K562 (cell line): ENCODE measurements around the gene PPM1N. TPM values are rescaled to one million over a fixed set of nuclear protein-coding genes. Genes with fewer than 3 reads are reported as not detected.

ENCODE experiments used
- DMBX1 ChIP-seq: fragments of 250-450 bp; sonication (Bioruptor Pico); IDR thresholded peaks from 2 replicates; pipeline ENCODE4 v1.8.0; 2022; ENCODE audit warnings: inconsistent platforms, mild to moderate bottlenecking, moderate library complexity, borderline replicate concordance
- EHMT2 ChIP-seq: fragments of 450-650 bp; IDR thresholded peaks from 2 replicates; pipeline ENCODE4 v1.6.1; 2018; ENCODE audit warnings: antibody characterized with exemption
- FOXJ2 ChIP-seq: fragments of 200-800 bp; sonication (Bioruptor generic); IDR thresholded peaks from 2 replicates; pipeline ENCODE4 v1.6.1; 2016; ENCODE audit warnings: missing genetic modification characterization, missing compliant biosample characterization
- GABPB2 ChIP-seq: fragments of 250-450 bp; sonication (Bioruptor Pico); conservative IDR thresholded peaks from 2 replicates; pipeline ENCODE4 v1.5.1; 2021; ENCODE audit warnings: mild to moderate bottlenecking
- HLTF ChIP-seq: fragments of 450-650 bp; IDR thresholded peaks from 2 replicates; pipeline ENCODE4 v1.6.1; 2016
- MCM3 ChIP-seq: fragments of 450-650 bp; IDR thresholded peaks from 2 replicates; pipeline ENCODE4 v1.6.1; 2016
- ZNF197 ChIP-seq: fragments of 200-800 bp; sonication (Bioruptor generic); IDR thresholded peaks from 2 replicates; pipeline ENCODE4 v1.6.1; 2016; ENCODE audit warnings: low read depth, missing genetic modification characterization, missing compliant biosample characterization
- ZNF316 ChIP-seq: fragments of 450-650 bp; IDR thresholded peaks from 2 replicates; pipeline ENCODE4 v1.6.1; 2016
- ZNF584 ChIP-seq: fragments of 200-800 bp; sonication (Bioruptor generic); IDR thresholded peaks from 2 replicates; pipeline ENCODE4 v1.6.1; 2016; ENCODE audit warnings: low read depth, mild to moderate bottlenecking, missing genetic modification characterization, missing compliant biosample characterization
- ZNF668 ChIP-seq: fragments of 250-450 bp; sonication (Bioruptor Pico); IDR thresholded peaks from 2 replicates; pipeline ENCODE4 v1.8.0; 2022; ENCODE audit warnings: mild to moderate bottlenecking, inconsistent platforms
- polyA plus RNA-seq, 8 experiments: library from polyadenylated mRNA; depleted of rRNA in 4 of 8; stranded (reverse) in 5 of 8; unstranded in 3 of 8; fragments of >200 nt; fragmentation: Nextera tagmentation in 2 of 8; fragmentation: Illumina TruSeq in 1 of 8; extraction: Ambion mirVana in 2 of 8; extraction: Trizol in 1 of 8; gene quantifications; 2 replicates each; pipeline versions ENCODE4 v1.2.1 to v1.2.3, GENCODE V29; 2011 to 2014; ENCODE audit warnings: inconsistent platforms in 1 of 8, missing spikeins in 1 of 8
- total RNA-seq, 7 experiments: library from RNA; depleted of rRNA in 6 of 7; stranded (reverse); fragments of >200 nt in 6 of 7; fragmentation: Illumina TruSeq in 2 of 7; extraction: Trizol in 2 of 7; gene quantifications; 2 replicates each; pipeline versions ENCODE4 v1.2.1 to v1.2.3, GENCODE V29; 2011 to 2021; ENCODE audit warnings: low replicate concordance in 1 of 7
- TF ChIP-seq, protein P1 (sequence below): fragments of 250-450 bp; sonication (Bioruptor Pico); IDR thresholded peaks from 2 replicates; pipeline ENCODE4 v1.5.0; 2021
- TF ChIP-seq, protein P2 (sequence below): sonication (generic); formaldehyde crosslinking; IDR thresholded peaks from 2 replicates; pipeline ENCODE4 v1.8.0; 2022; ENCODE audit warnings: missing genetic modification reagents, mild to moderate bottlenecking, moderate library complexity, borderline replicate concordance
- TF ChIP-seq, protein P3 (sequence below): sonication (generic); formaldehyde crosslinking; IDR thresholded peaks from 2 replicates; pipeline ENCODE4 v1.8.1; 2022; ENCODE audit warnings: missing genetic modification reagents
- TF ChIP-seq, protein P4 (sequence below): sonication (generic); formaldehyde crosslinking; IDR thresholded peaks from 2 replicates; pipeline ENCODE4 v1.4.0; 2020; ENCODE audit warnings: mild to moderate bottlenecking, missing genetic modification reagents
- TF ChIP-seq, protein P5 (sequence below), 2 experiments: fragments of 250-450 bp in 1 of 2; fragments of 450-650 bp in 1 of 2; sonication (Bioruptor Pico) in 1 of 2; IDR thresholded peaks; 2 replicates each; pipeline versions ENCODE4 v1.6.1 to v1.8.0; 2016 to 2021; ENCODE audit warnings: mild to moderate bottlenecking in 2 of 2, moderate library complexity in 2 of 2, missing compliant biosample characterization in 1 of 2, missing genetic modification characterization in 1 of 2
- TF ChIP-seq, protein P6 (sequence below), 3 experiments: fragments of 200-800 bp in 1 of 3; sonication (Bioruptor generic) in 1 of 3; sonication (generic) in 1 of 3; formaldehyde crosslinking in 1 of 3; IDR thresholded peaks; 2 replicates each; pipeline versions ENCODE4 v1.6.1 to v1.8.0; 2016 to 2022; ENCODE audit warnings: mild to moderate bottlenecking in 2 of 3, missing compliant biosample characterization in 2 of 3, missing genetic modification characterization in 2 of 3, missing genetic modification reagents in 1 of 3
- TF ChIP-seq, protein P7 (sequence below): sonication (generic); IDR thresholded peaks from 2 replicates; pipeline ENCODE4 v1.6.1; 2016

Gene PPM1N
- total and polyA plus RNA-seq, 9 of the 15 experiments (the other 6 are each of a cell fraction or from before 2014, with no cell fraction given), result 4.5 to 15.6 (median 8.7) TPM

DNA sequence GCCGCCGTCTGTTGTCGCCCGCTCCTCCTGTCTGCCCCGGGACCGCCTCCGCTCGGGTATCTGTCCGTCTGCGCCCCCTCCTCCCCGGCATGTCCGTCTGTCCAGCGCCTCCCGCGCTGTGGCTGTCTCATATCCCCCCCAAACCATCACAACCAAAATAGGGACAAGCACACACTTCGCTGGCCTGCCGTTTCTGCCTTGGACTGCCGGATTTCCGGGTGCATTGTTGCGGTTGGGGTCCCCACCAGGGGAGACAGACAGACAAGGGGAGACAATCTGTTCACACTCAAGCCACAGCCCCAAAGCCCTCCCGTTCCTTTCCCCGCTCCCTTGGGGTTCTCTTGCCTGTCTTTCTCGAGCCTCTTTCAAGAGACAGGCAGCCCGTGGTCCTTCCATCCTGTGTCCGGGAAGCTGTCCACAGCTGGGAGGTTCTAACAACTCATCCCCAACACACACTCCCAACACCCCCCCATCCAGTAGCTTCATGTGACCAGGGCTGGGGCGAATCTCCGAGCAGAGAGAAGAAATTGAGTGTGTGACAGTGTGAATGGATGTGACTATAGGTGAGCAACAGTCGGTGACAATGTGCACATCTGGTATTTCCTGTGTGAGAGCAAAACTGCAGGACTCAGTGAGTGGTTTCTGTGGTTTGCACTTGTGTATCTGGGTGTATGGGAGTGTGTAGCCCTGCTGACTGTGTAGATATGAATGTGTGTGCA, 47.0 kb upstream of the PPM1N start (continued):
- TF ChIP-seq ZNF668 (CRISPR knock-in tag) (no peak), ZNF197 (CRISPR knock-in tag) (no peak), HLTF (no peak), EHMT2 (no peak), GABPB2 (no peak), DMBX1 (CRISPR knock-in tag) (no peak), ZNF316 (no peak), FOXJ2 (tag) (no peak), ZNF584 (CRISPR knock-in tag) (no peak), MCM3 (no peak)
- TF ChIP-seq, protein P1, sequence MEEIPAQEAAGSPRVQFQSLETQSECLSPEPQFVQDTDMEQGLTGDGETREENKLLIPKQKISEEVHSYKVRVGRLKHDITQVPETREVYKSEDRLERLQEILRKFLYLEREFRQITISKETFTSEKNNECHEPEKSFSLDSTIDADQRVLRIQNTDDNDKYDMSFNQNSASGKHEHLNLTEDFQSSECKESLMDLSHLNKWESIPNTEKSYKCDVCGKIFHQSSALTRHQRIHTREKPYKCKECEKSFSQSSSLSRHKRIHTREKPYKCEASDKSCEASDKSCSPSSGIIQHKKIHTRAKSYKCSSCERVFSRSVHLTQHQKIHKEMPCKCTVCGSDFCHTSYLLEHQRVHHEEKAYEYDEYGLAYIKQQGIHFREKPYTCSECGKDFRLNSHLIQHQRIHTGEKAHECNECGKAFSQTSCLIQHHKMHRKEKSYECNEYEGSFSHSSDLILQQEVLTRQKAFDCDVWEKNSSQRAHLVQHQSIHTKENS (CRISPR knock-in tag), result no peak
- TF ChIP-seq, protein P2, sequence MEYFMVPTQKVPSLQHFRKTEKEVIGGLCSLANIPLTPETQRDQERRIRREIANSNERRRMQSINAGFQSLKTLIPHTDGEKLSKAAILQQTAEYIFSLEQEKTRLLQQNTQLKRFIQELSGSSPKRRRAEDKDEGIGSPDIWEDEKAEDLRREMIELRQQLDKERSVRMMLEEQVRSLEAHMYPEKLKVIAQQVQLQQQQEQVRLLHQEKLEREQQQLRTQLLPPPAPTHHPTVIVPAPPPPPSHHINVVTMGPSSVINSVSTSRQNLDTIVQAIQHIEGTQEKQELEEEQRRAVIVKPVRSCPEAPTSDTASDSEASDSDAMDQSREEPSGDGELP, result peak; percentile 32; the same call in 1 of the 2 replicates
- TF ChIP-seq, protein P3, sequence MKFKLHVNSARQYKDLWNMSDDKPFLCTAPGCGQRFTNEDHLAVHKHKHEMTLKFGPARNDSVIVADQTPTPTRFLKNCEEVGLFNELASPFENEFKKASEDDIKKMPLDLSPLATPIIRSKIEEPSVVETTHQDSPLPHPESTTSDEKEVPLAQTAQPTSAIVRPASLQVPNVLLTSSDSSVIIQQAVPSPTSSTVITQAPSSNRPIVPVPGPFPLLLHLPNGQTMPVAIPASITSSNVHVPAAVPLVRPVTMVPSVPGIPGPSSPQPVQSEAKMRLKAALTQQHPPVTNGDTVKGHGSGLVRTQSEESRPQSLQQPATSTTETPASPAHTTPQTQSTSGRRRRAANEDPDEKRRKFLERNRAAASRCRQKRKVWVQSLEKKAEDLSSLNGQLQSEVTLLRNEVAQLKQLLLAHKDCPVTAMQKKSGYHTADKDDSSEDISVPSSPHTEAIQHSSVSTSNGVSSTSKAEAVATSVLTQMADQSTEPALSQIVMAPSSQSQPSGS (CRISPR knock-in tag), result no peak
- TF ChIP-seq, protein P4, sequence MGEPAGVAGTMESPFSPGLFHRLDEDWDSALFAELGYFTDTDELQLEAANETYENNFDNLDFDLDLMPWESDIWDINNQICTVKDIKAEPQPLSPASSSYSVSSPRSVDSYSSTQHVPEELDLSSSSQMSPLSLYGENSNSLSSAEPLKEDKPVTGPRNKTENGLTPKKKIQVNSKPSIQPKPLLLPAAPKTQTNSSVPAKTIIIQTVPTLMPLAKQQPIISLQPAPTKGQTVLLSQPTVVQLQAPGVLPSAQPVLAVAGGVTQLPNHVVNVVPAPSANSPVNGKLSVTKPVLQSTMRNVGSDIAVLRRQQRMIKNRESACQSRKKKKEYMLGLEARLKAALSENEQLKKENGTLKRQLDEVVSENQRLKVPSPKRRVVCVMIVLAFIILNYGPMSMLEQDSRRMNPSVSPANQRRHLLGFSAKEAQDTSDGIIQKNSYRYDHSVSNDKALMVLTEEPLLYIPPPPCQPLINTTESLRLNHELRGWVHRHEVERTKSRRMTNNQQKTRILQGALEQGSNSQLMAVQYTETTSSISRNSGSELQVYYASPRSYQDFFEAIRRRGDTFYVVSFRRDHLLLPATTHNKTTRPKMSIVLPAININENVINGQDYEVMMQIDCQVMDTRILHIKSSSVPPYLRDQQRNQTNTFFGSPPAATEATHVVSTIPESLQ (CRISPR knock-in tag), result 0 out of 2 replicates have a peak, but pooled peaks have one; percentile 0
- TF ChIP-seq, protein P5, sequence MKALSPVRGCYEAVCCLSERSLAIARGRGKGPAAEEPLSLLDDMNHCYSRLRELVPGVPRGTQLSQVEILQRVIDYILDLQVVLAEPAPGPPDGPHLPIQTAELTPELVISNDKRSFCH (CRISPR knock-in tag; IDR thresholded peaks at IDR 0.05), result no peak
- TF ChIP-seq, protein P5 (tag; IDR thresholded peaks at IDR 0.05), result no peak
- TF ChIP-seq, protein P6, sequence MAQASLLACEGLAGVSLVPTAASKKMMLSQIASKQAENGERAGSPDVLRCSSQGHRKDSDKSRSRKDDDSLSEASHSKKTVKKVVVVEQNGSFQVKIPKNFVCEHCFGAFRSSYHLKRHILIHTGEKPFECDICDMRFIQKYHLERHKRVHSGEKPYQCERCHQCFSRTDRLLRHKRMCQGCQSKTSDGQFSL (CRISPR knock-in tag; IDR thresholded peaks at IDR 0.05), result no peak
- TF ChIP-seq, protein P6 (tag; IDR thresholded peaks at IDR 0.05), result no peak
- TF ChIP-seq, protein P7, sequence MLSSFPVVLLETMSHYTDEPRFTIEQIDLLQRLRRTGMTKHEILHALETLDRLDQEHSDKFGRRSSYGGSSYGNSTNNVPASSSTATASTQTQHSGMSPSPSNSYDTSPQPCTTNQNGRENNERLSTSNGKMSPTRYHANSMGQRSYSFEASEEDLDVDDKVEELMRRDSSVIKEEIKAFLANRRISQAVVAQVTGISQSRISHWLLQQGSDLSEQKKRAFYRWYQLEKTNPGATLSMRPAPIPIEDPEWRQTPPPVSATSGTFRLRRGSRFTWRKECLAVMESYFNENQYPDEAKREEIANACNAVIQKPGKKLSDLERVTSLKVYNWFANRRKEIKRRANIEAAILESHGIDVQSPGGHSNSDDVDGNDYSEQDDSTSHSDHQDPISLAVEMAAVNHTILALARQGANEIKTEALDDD, result no peak
